Trophoblast cell (in vitro differentiated cells and primary cell): ENCODE measurements around the gene SNAPC4.
"Not testable (repeated sequence)": the region's sequence is repeated elsewhere in the genome, so short reads cannot be mapped to it uniquely, and the experiment has no call there.

Experiments
- DNase-seq, 2 donors: peaks; one replicate each; pipeline ENCODE4 v3.0.0-alpha.2; 2016
- H2AFZ ChIP-seq: 2 replicates; pipeline ENCODE4 v1.6.1; 2013; ENCODE audit warnings: low read length, moderate library complexity, mild to moderate bottlenecking; ENCODE audit not compliant: insufficient read depth, poor library complexity
- H2AK5ac ChIP-seq: 2 replicates; pipeline ENCODE4 v1.6.1; 2013; ENCODE audit warnings: mild to moderate bottlenecking, low read length
- H2BK120ac ChIP-seq: 2 replicates; pipeline ENCODE4 v1.6.1; 2013; ENCODE audit warnings: low read length, mild to moderate bottlenecking, moderate library complexity; ENCODE audit not compliant: insufficient read depth, poor library complexity
- H2BK12ac ChIP-seq: 2 replicates; pipeline ENCODE4 v1.6.1; 2013; ENCODE audit warnings: mild to moderate bottlenecking, low read length, moderate library complexity
- H2BK5ac ChIP-seq: 2 replicates; pipeline ENCODE4 v1.6.1; 2013; ENCODE audit warnings: low read length, low read depth, moderate library complexity, mild to moderate bottlenecking; ENCODE audit not compliant: poor library complexity
- H3K14ac ChIP-seq: 2 replicates; pipeline ENCODE4 v1.6.1; 2013; ENCODE audit warnings: mild to moderate bottlenecking, low read length
- H3K18ac ChIP-seq: 2 replicates; pipeline ENCODE4 v1.6.1; 2013; ENCODE audit warnings: mild to moderate bottlenecking, low read length
- H3K23ac ChIP-seq: 2 replicates; pipeline ENCODE4 v1.6.1; 2013; ENCODE audit warnings: low read length
- H3K27ac ChIP-seq: 2 replicates; pipeline ENCODE4 v1.5.1; 2013; ENCODE audit warnings: low read depth, mild to moderate bottlenecking, inconsistent platforms, low read length, moderate library complexity
- H3K27me3 ChIP-seq: 2 replicates; pipeline ENCODE4 v1.6.1; 2013; ENCODE audit warnings: inconsistent platforms, mild to moderate bottlenecking, low read length, moderate library complexity; ENCODE audit not compliant: insufficient read depth
- H3K36me3 ChIP-seq, 2 experiments: 1 replicate in 1 of 2; 2 replicates in 1 of 2; pipeline ENCODE4 v1.6.1; 2013; ENCODE audit warnings: low read length in 2 of 2, mild to moderate bottlenecking in 2 of 2, moderate library complexity in 1 of 2; ENCODE audit not compliant: insufficient read depth in 2 of 2, control insufficient read depth in 1 of 2
- H3K4ac ChIP-seq: 2 replicates; pipeline ENCODE4 v1.6.1; 2013; ENCODE audit warnings: low read depth, mild to moderate bottlenecking, low read length, moderate library complexity
- H3K4me1 ChIP-seq, 2 experiments: 1 replicate in 1 of 2; 2 replicates in 1 of 2; pipeline ENCODE4 v1.6.1; 2013; ENCODE audit warnings: low read length in 2 of 2, mild to moderate bottlenecking in 2 of 2, moderate library complexity in 1 of 2; ENCODE audit not compliant: insufficient read depth in 2 of 2, control insufficient read depth in 1 of 2
- H3K4me2 ChIP-seq: 2 replicates; pipeline ENCODE4 v1.6.1; 2013; ENCODE audit warnings: inconsistent platforms, mild to moderate bottlenecking, low read length, moderate library complexity
- H3K4me3 ChIP-seq: 2 replicates; pipeline ENCODE4 v1.5.1; 2013; ENCODE audit warnings: mild to moderate bottlenecking, low read depth, low read length, inconsistent platforms
- H3K79me1 ChIP-seq: one replicate; pipeline ENCODE4 v1.6.1; 2013; ENCODE audit warnings: low read length
- H3K79me2 ChIP-seq: 2 replicates; pipeline ENCODE4 v1.6.1; 2013; ENCODE audit warnings: low read length, mild to moderate bottlenecking; ENCODE audit not compliant: control insufficient read depth, insufficient read depth, poor library complexity
- H3K9ac ChIP-seq: 2 replicates; pipeline ENCODE4 v1.6.1; 2013; ENCODE audit warnings: mild to moderate bottlenecking, low read length
- H3K9me3 ChIP-seq: 2 replicates; pipeline ENCODE4 v1.6.1; 2013; ENCODE audit warnings: low read depth, mild to moderate bottlenecking, control low read depth, inconsistent platforms, low read length; ENCODE audit not compliant: insufficient read depth
- H4K12ac ChIP-seq: 2 replicates; pipeline ENCODE4 v1.6.1; 2013; ENCODE audit warnings: low read depth, mild to moderate bottlenecking, low read length, moderate library complexity
- H4K8ac ChIP-seq: 2 replicates; pipeline ENCODE4 v1.6.1; 2013; ENCODE audit warnings: low read depth, mild to moderate bottlenecking, low read length, moderate library complexity
- H4K91ac ChIP-seq: one replicate; pipeline ENCODE4 v1.6.1; 2013; ENCODE audit warnings: low read depth, mild to moderate bottlenecking, low read length, moderate library complexity
- WGBS: extraction: QIAGEN DNeasy Blood & Tissue Kit; methylation state at CpG from one replicate; pipeline ENCODE4 v1.1.7; 2013; ENCODE audit warnings: missing lambda C conversion rate; ENCODE audit not compliant: insufficient read length, insufficient coverage; ENCODE audit errors: extremely low coverage; 5-methylcytosine and 5-hydroxymethylcytosine counted together

The SNAPC4 gene

GRCh38 chr9:136405904-136406303 lies 5.9 kb upstream of the SNAPC4 start:
- not testable (repeated sequence) for H4K91ac ChIP-seq, H3K4me3 ChIP-seq, H3K18ac ChIP-seq, H2BK12ac ChIP-seq, H3K23ac ChIP-seq, H3K14ac ChIP-seq, DNase-seq, H3K4me2 ChIP-seq, H4K12ac ChIP-seq, H2AK5ac ChIP-seq, H3K9me3 ChIP-seq, H3K27ac ChIP-seq, H2BK5ac ChIP-seq, H2AFZ ChIP-seq, H3K4ac ChIP-seq, H3K9ac ChIP-seq, H2BK120ac ChIP-seq, H4K8ac ChIP-seq, H3K27me3 ChIP-seq
- H3K79me2 ChIP-seq, result peaks cover 11% of the 10 kb centered on the region
- peaks cover 18% of the 10 kb centered on the region in 2 experiments for H3K4me1 ChIP-seq
- H3K36me3 ChIP-seq, result peaks cover 40 to 43% of the 10 kb centered on the region in 2 experiments
- H3K79me1 ChIP-seq, result peaks cover 13% of the 10 kb centered on the region
- WGBS, result no CpG with 5 or more reads among the region's 10 CpGs

- H2AFZ ChIP-seq, result no peak overlapping the region
- H3K79me1 ChIP-seq, result peaks cover 9% of the 10 kb centered on the region
- no CpG with 5 or more reads among the region's 7 CpGs for WGBS
- no peak overlapping the region for H4K8ac ChIP-seq
- H3K27ac ChIP-seq, result no peak overlapping the region
- no peak overlapping the region for H3K4ac ChIP-seq
- no peak overlapping the region for H3K9ac ChIP-seq
- H3K18ac ChIP-seq, result no peak overlapping the region
- no peak overlapping the region for H2BK12ac ChIP-seq
- peaks cover 7% of the 10 kb centered on the region for H3K79me2 ChIP-seq
- no peak overlapping the region for H2BK5ac ChIP-seq
- no peaks in the 10 kb centered on the region for H3K27me3 ChIP-seq
- peaks cover 20 to 22% of the 10 kb centered on the region in 2 experiments for H3K4me1 ChIP-seq
- H4K91ac ChIP-seq, result no peak overlapping the region
- H3K14ac ChIP-seq, result no peak overlapping the region
- no peaks in the 10 kb centered on the region for H3K9me3 ChIP-seq
- H3K23ac ChIP-seq, result no peak overlapping the region
- DNase-seq, result no peak
- no peak overlapping the region for H3K4me3 ChIP-seq
- no peak overlapping the region for H2AK5ac ChIP-seq
- H3K4me2 ChIP-seq, result no peak overlapping the region
- no peak overlapping the region for H4K12ac ChIP-seq
- peaks cover 40 to 43% of the 10 kb centered on the region in 2 experiments for H3K36me3 ChIP-seq
- no peak overlapping the region for H2BK120ac ChIP-seq
These were observed 5.5 kb upstream of the SNAPC4 start for GRCh38 chr9:136405481-136405880.

DNA sequence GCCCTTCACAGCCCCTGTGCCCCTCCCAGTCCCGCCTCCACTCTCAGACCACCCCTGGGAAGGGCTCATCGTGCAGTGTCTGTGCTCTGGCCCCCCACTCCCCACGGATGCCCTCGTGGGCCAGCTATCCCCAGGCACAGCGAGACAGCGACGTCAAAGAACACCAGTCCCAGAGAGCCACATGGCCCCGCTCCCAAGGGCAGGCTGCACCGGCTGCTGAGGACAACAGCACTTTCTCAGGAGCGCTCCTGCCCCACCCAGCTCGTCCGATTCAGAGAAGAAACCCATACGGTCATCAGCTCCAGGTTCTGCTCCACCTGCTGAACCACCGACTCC lies 4.8 kb upstream of the SNAPC4 start:
- DNase-seq, result no peak
- H3K4me2 ChIP-seq, result no peak overlapping the region
- H2BK120ac ChIP-seq, result no peak overlapping the region
- no peak overlapping the region for H4K91ac ChIP-seq
- no peaks in the 10 kb centered on the region for H3K9me3 ChIP-seq
- H4K12ac ChIP-seq, result no peak overlapping the region
- H3K9ac ChIP-seq, result no peak overlapping the region
- H3K27ac ChIP-seq, result no peak overlapping the region
- H3K27me3 ChIP-seq, result no peaks in the 10 kb centered on the region
- peaks cover 40 to 43% of the 10 kb centered on the region in 2 experiments for H3K36me3 ChIP-seq
- H3K4ac ChIP-seq, result no peak overlapping the region
- peaks cover 5% of the 10 kb centered on the region for H3K79me1 ChIP-seq
- H3K14ac ChIP-seq, result no peak overlapping the region
- no peak overlapping the region for H2AFZ ChIP-seq
- no peak overlapping the region for H2BK5ac ChIP-seq
- H3K18ac ChIP-seq, result no peak overlapping the region
- no peak overlapping the region for H3K4me3 ChIP-seq
- WGBS, result no CpG with 5 or more reads among the region's 14 CpGs
- no peak overlapping the region for H3K23ac ChIP-seq
- no peak overlapping the region for H4K8ac ChIP-seq
- H3K79me2 ChIP-seq, result peaks cover 4% of the 10 kb centered on the region
- no peak overlapping the region for H2AK5ac ChIP-seq
- H3K4me1 ChIP-seq, result peaks cover 21 to 23% of the 10 kb centered on the region in 2 experiments
- H2BK12ac ChIP-seq, result no peak overlapping the region

DNA sequence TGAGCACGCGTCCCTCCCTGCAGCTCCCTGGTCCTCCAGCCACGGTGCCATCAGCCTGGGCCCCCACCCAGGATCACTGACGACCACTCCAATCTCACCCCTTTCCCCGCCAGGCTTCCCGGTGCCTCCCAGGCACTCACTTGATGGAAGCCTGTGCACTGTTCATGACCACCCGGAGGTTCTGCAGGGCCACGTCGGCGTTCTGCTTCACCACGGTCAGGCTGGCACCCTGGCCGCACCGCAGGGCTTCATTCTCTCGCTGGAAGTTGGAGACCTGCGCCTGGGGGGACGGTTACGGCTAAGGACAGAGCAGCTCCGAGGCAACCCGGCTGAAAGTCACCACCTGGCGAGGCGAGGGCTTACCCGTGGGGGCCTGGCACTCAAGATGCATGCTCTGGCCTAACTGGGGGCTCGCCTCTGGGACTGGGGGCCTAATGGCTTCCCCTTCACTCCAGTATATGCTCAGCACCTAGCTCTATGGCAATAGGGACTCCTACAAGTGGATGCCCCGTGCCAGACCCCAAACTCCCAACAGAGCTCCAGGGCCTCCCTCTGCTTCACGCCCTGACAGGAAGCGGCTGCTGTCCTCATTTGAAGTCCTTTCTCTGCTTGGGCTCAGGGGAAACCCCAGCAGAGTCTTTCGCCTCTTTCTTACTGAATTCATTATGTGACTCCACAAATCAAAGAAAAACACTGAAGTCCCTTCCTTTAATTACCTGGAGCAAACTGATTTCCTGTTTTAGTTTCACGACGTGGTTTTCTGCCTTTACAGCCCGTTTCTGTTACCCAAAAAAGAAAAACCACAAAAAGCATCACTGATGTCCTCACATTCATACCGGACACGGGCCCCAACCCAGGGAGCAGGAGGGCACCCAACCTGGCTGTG lies 4.2 kb upstream of the SNAPC4 start:
- Histone ChIP-seq H3K4me3 (no peak overlapping the region), H4K8ac (no peak overlapping the region), H2BK12ac (no peak overlapping the region), H2AK5ac (no peak overlapping the region), H2AFZ (no peak overlapping the region), H2BK5ac (no peak overlapping the region), H3K4ac (no peak overlapping the region), H3K27me3 (no peaks in the 10 kb centered on the region), H4K91ac (no peak overlapping the region), H2BK120ac (no peak overlapping the region), H3K23ac (no peak overlapping the region), H3K36me3 (peaks cover 40 to 43% of the 10 kb centered on the region in 2 experiments), H3K14ac (no peak overlapping the region), H3K27ac (no peak overlapping the region), H3K79me1 (peaks cover 5% of the 10 kb centered on the region), H3K9ac (no peak overlapping the region), H3K4me1 (peaks cover 16 to 21% of the 10 kb centered on the region in 2 experiments), H3K4me2 (no peak overlapping the region), H4K12ac (no peak overlapping the region), H3K79me2 (peaks cover 8% of the 10 kb centered on the region), H3K18ac (no peak overlapping the region), H3K9me3 (no peaks in the 10 kb centered on the region)
- no CpG with 5 or more reads among the region's 32 CpGs for WGBS
- DNase-seq, result no peak
